HG03139 (cell line): ENCODE measurements around the gene CAP1.
"Not testable (repeated sequence)": the region's sequence is repeated elsewhere in the genome, so short reads cannot be mapped to it uniquely, and the experiment has no call there.

Source experiments
- ATAC-seq: cut with Tn5 transposase; IDR thresholded peaks from one replicate; pipeline ENCODE4 v1.9.1; 2021; ENCODE audit not compliant: unreplicated experiment

Gene CAP1

DNA sequence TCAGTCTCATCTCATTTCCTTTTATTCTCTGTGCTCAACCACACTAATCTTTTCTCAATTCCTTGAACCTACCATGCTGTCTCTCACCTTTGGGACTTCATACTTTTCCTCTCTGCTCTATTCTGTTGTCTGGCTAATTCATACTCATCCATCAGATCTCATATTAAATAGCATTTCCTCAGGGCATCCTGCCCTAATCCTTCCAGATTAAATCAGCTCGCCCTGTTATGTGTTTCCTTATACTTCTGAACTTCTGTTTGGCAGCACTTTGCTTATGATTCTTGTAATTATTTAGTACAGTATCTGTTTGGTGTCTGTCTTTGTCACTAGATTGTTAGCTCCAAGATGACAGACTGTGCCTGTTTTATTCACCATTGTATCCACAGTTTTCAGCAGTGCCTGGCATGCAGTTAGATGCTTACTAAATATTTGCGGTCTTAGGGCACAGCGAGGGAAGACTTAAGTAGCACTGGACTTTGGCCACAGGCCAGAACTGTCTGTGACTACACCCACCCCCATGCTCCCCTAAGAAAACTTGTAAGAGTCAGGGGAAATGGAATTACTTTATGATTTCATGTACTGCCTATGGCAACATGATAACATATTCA, 9.9 kb upstream of the CAP1 start:
- ATAC-seq: no peak

DNA sequence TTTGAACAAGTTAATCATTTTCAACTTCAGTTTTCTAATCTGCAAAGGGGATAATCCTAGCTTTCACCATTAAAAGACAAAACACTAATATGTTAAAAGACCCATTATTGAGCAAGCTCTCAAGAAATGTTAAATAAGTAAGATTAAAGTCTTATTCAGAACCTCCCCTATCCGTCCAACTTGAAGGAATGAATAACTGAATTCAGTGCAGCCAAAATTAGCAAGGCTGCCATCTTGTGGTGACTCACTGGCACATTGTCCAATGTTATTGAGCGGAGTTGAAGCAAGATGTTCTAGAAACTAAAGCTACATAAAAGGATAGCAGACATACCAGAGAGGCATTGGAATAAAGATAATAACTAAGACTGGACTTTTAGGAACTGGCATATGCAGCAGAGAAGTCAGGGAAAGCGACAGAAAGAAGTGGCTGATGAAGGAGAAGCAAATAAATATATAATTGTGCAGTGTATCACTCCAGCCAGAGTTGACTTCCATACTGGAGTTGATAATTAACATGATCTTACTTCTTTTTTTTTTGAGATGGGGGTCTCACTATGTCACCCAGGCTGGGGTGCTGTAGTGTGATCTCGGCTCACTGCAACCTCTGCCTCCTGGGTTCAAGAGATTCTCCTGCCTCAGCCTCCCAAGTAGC, 8.2 kb upstream of the CAP1 start:
- no peak for ATAC-seq

DNA sequence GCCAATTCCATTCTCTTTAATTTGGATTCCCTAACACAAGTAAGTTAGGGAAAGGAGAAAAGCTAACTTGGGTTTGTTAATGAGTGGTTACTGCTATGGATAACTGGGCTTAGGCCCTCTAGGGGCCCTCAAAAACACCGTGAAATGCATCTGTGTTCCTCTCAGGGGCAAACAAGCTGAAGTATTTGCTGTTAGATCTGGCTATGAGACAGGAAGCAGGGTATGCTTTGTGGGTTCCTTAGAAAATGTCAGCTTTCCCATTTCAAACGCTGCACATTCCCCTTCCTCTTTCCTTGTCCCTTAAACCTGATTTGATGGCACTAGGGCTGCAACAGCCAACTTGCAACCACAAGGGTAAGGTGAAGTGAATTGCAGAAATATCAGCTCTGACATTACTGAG, 5.7 kb upstream of the CAP1 start:
- ATAC-seq: no peak

DNA sequence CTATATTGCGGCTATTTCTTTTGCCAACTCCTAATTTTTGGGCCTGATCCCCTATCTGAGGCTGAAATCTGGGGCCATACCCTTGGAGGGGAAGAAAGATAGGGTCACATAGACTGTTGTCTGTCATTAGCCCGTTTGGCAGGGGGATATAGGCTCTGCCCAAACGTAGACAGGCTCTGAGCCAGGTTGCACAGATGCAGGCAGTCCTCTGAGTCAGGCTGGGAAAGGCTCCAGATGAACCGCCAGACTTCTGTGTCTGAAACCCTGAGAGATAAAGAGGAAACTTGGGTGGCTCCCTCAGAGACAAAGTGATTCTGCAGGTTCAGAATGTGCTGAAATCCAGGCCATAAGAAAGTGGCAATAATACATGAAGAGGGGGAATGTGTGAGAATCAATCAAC, 4.0 kb upstream of the CAP1 start:
- no peak for ATAC-seq

DNA sequence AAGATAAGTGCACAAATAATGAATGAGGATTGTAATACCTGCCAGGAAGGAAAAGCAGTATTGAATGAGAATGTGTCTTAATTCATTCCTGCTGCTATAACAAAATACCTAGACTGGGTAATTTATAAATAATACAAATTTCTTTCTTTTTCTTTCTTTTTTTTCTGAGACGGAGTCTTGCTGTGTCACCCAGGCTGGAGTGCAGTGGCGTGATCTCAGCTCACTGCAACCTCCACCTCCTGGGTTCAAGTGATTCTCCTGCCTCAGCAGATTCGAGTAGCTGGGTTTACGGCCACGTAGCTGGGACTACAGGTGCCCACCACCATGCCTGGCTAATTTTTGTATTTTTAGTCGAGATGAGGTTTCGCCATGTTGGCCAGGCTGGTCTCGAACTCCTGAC, 3.3 kb upstream of the CAP1 start:
- not testable (repeated sequence) for ATAC-seq

DNA sequence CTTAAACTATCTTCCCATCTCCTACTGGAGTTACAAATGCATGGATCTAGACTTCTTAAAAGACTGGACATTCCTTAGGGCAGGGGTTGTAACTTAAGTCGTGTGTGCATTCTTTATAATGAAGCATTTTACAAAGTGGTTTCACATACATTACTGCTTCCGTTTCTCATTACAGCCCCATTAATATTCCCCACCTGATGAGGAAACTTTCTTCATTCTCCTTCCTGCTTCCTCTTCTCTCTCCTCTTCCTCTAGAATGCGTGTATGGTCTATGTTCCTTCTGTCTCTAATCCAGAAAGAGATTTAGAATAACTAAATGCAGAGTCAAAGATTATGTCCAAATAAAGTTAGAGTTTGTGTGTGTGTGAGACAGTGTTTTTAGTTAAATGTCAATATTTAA, 1.8 kb upstream of the CAP1 start:
- no peak for ATAC-seq

DNA sequence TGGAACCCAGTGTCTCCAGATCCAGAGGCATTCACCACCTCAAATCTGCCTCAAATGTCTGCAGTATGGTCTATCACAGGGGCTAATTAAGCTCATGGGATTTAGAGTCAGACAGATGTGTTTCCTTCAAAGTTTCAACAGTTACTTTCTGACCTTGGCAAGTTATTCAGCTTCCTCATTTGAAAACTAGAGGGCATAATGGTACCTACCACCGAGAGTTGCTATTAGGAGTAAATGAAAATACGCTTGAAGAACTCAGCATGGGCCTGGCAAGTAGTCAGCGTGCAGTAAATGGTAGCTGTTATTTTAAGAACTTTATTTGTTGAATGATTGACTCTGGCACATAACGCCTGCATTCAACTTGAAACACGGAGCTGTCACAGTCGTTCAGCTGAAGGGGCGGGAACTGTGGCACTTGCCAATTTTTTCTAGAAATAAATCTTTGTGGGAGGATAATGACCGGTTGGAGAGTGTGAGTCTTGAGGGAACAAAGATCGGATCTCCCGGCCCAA, 1.2 kb upstream of the CAP1 start:
- ATAC-seq: peak; percentile 5

DNA sequence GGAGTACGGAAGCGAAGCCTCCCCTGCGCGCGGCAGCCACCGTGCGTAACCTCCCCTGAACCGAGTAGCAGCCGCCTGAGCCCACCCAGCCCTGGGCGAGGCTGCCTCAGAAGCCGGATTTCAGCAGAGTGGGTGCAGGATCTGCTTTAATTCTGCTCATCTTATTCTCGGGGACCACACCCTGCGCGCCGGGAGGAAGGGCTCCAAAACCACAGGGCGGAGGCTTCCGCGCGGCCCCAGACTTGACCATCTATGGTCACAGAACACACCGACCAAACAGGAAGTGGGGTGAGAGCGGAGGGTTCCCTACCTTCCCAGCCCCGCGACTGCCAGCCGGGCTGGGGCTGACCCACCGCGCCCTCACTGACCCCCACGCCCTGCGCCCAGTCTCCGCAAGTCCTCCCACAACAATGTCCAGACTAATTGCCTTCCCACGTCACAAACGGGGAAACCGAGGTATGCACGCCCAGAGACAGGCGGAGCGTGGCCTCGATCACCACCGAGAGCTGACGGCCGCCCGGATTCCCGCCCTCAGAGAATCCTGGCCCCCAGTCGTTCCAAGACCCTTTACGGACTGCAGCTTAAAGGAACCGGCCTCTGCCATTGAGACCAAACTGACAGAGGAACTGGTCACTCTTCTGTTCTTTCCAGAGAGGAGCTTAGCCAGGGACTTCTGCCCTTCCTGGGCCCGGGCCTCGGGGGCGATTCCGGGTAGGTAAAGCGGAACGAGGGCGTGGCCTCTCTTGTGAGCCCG, 595 bp upstream of the CAP1 start:
- peak; percentile 58 for ATAC-seq

DNA sequence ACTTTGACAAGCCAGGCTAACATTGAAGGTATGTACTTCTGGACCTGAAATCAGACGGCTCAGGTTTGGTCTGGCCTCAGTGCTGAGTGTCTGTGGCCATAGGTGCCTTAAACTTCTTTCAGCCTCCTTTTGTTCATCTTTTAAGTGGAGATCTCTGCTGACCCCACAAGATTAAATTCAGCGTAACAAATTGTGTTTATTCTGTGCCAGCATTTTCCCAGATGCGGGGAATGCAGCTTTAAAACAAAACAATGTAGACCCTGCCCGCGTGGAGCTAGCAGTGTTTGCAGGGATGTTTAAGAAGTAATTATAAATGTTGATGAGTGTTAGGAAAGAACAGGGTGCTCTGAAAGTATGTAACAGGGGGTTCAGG, 923 bp downstream of the CAP1 start:
- ATAC-seq: no peak

DNA sequence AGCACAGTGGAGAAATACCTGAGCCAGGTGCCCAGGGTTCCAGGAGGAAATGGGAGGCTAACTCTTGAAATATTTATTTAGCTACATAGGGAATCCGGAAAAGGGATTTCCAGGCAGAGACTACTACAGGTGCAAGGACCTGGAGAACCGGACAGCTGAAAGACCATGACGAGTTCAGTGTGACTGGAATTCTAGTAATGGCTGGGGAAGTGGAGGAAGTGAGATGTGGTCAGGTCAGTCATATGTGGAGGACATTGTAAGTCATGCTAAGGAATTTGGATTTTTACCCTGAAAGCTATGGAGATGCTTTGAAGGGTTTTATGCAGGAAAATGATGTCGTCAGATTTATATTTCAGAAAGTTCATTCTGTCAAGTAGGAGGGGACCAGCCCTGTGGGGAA, 1.8 kb downstream of the CAP1 start:
- no peak for ATAC-seq

DNA sequence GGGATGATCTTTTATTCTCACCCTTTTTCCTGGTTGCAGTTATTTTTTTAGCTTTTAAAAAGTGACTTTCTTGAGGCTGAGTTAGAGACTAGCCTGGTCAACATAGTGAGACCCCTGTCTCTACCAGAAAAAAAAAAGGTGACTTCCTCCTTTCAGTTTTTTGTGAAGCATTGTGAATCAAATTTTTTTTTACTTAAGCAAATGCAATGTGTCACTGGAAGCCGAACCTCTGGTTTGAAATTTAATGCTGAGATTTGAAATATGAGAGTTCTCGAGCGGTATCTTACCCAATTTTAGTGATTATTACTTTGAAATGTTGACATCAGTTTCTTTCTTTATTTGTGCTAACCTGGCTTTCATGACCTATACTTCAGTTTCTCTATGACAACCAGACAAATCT, 3.6 kb downstream of the CAP1 start:
- ATAC-seq: no peak

DNA sequence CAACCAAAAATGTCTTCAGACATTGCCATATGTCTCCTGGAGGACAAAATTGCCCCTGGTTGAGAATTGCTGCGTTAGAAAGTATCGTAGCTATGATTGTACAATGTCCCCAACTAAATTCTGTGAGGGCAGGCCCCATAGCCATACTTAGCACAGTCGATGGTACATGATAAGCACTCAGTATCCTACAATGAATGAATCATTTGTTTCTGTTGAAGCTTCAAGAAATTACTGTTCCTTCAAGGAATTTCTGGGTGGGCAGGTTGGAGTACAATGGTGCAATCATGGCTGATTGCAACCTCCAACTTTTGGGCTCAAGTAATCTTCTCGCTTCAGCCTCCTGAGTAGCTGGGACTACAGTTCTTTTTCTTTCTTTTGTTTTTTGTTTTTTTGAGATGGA, 4.7 kb downstream of the CAP1 start:
- ATAC-seq: no peak

DNA sequence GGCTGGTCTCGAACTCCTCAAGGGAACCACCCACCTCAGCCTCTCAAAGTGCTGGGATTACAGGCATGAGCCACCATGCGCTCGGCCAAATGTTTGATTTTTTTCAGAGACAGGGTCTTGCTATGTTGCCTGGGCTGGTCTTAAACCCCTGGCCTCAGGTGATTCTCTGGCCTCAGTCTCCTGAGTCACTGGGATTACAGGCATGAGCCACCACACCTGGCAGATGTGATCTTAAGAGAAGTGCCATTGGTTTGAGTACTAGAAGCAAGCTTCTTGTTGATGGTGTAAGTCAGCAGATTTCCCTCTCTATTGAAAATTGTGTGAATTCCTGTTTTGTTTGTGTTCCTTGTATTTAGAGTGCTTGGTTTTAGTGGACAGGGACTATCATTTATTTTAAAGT, 5.2 kb downstream of the CAP1 start:
- ATAC-seq: no peak

DNA sequence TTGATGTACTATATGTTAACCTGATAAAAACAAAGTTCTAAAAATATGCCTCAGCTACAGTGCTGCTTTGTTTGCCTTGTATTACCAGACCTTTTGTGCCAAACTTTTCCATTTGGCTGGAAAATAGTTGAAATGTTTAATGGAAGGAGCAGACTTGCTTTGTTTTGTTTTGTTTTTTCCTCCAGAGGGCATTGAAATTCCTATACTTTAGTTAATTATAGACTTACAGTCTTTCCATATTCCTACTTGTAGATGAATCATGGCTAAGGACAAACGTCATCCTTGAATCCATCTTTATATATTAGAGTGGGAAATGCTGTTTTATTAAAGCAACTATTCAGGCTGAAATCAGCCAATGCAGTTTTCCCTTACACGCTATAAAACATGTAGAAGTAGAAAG, 6.7 kb downstream of the CAP1 start:
- ATAC-seq: no peak

DNA sequence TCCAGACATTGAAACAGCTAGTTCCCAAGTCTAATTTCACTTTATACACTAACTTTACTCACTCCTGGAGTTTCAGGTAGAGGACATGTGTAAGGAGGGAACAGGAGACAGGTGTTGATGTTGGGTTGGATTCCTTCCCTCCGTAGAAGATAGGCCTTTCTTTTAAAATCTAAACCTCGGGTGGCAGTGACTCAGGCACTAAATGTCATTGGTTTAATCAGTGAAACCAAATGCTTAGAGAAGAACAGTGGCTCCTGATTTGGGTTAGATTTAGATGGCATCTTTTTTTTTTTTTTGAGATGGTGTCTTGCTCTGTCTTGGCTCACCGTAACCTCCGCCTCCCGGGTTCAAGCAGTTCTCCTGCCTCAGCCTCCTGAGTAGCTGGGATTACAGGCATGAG, 7.2 kb downstream of the CAP1 start:
- no peak for ATAC-seq

DNA sequence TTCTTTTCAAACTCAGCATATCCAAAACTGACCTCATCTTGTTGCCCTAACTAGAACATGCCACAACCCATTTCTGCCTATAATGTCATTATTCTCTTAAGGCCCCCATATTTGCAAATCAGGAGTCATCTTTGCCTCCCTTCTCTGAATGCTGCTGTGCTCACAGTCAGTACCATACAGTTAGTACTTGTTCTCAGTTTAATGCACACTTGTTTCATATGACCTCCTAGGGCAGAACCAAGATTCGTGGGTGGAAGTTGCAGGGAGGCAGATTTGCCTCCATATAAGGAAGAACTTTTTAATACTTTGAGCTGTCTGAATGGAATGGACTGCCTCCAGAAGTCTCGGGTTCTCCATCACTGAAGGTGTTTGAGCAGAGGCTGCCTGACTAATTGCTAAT, 9.2 kb downstream of the CAP1 start:
- no peak for ATAC-seq

DNA sequence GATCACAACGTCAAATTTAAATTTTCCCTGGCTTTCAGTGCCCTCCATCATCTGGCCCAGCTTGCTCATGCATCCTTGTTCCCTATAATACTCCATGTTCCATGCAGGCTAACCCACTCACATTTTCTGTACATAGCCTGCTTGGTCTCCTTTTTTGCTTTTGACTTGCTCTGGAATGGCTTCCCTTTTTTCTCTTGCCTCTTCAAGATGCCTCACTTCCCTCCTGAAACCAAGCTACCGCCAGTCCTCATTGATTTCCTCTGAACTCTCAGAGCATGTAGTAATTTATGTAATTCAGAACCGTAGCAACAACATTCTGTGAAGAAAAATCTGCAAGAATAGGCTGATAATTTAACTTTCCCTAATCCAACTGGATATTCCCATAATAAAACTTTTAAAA, 10.3 kb downstream of the CAP1 start:
- ATAC-seq: no peak

DNA sequence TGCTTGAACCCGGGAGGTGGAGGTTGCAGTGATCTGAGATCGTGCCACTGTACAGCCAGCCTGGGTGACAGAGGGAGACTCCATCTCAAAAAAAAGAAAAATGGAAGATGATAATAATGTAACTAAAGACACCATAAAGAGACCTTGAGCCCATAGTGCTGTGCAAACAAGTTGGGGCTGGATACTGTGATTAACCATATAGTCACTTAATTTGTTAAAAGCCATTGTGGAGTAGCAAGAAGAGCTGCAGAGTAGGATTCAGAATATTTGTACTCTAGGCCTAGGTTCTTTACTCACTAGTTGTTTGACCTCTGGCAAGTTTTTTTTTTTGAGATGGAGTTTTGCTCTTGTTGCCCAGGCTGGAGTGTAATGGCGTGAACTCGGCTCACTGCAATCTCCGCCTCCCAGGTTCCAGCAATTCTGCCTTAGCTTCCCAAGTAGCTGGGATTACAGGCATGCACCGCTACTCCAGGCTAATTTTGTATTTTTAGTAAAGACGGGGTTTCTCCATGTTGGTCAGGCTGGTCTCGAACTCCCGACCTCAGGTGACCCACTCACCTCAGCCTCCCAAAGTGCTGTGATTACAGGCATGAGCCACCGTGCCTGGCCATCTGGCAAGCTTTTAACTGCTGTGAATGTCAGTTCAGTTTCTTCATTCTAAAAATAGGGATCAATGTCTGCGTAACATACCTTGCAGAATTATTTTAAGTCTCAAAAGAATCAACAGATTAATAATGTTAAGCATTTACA, 12.8 kb downstream of the CAP1 start:
- no peak for ATAC-seq

DNA sequence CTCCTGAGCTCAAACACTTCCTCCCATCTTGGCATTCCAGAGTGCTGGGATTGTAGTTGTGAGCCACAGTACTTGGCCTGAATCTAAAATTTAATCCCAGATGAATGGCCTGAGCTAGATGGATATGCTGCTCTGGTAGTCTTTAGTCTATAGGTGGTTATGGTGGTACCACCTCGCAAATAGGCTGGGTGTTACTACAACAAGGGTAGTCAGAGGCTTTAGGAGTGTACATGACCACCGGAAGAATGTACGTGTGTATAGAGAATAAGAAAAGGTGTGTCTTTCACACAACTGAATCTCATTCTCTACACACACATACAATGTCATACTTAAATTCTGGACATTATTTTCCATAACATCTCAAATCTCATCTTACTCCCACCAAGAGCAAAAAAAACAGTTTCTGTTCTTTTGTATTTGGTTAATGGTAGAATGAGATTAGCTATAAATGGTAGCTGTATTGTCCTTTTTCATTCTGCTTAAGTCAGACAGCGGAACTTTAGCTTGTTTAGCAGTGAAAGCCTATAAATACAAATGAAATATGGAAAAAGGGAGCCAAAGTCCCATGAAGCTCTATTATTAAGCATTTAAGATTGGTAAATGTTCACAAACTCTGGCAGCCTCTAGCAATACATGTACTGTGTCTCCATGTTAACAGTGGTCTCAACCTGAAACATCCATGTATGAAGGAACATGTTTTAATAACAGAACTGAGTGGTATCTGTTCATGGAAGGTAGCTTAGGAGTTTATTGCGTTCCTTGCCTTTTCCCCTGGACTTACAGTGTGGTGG, 16.2 kb downstream of the CAP1 start:
- no peak for ATAC-seq

DNA sequence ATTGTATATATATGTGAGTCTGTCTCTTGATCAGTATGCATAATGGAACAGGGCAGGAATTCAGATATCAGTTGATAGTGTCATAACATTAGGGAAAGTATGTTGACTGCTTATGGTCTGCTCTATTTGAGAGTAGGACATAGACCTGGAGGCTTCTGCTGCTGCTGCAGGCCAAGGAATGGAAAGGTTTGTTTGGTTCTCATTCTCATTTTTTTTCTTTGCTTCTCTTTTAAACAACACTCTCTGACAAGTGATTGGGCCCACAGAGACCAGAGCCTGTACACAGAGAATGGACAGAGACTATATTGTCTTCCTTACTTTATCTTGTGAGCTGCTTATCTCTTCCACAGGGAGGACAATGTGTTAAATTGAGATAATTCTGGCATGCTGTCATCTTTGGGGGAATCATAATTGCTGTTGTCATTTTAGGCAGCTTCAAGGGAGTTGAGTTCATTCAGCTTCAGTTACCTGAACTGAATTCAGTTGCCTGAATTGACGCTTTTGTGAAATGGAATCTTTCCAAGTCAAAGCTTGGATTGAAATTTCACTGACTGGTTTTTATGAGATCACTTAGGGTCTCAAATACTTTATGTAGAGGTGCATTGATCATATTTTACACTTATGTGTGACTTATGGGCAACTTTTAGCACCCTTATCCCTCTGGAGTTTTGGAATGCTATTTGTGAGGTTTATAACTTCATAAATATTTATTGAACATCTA, 16.9 kb downstream of the CAP1 start:
- ATAC-seq: no peak
